GM19397 (cell line): ENCODE data around the gene DSCAM.
"Not testable (repeated sequence)": the region's sequence is repeated elsewhere in the genome, so short reads cannot be mapped to it uniquely, and the experiment has no call there.

ENCODE experiments used
- ATAC-seq: cut with Tn5 transposase; IDR thresholded peaks from one replicate; pipeline ENCODE4 v1.9.1; 2021; ENCODE audit warnings: mild to moderate bottlenecking, moderate library complexity; ENCODE audit not compliant: unreplicated experiment

Gene DSCAM

DNA sequence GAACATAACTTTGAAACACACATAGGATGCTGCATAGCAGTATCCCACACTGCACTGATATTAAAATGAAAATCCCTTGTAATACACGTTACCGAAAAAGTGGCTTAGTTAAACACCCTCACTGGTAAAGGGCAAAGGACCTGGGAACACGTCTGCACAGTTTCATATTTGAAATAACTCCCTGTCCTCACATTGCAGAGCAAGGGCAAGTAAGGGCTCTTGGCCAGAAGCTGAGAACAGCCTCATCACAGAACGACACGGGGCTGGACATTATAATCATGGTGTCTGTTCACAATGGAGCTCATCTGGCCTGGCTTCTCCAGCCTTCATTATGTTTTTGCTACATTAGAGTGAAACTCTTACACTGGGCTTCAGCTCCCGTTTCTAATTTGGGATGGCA is 772.8 kb downstream of the DSCAM start:
- ATAC-seq, result no peak

DNA sequence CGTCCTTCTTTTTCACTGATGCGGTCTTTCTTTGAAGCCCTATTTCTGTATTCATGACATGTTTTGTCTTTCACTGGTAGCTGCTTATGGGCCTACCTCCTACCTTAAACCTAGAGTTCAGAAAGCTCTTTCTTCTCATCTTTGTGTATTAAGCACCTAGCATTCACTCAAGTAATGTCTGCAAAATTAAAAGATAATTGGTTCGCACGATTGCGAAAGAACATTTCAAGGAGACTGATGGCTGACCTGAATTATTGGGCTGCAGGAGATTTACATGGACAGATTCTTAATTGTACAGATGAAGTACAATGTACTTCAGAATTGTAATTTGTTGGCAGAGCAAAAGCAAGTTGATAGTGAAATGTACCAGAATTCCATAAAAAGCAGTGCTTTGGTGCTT is 773.3 kb downstream of the DSCAM start:
- no peak for ATAC-seq

DNA sequence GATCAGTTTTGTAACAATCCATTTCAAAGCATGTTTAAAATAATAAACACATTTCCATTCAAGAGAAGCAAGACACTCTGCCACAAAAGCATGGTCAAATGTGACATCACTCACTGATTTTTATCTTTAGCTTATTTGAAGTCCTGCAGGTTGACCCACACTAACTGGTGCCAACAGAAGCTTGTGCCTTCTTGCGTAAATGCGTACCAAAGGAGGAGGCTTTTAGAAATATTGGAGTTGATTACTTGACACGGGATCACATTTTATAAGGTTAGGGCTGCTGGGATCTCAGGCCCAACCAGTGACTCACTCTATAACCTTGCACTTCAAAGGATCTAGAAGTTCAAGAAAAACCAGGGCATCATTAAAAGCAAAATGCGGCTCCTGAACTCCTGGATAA is 776.1 kb downstream of the DSCAM start:
- no peak for ATAC-seq

DNA sequence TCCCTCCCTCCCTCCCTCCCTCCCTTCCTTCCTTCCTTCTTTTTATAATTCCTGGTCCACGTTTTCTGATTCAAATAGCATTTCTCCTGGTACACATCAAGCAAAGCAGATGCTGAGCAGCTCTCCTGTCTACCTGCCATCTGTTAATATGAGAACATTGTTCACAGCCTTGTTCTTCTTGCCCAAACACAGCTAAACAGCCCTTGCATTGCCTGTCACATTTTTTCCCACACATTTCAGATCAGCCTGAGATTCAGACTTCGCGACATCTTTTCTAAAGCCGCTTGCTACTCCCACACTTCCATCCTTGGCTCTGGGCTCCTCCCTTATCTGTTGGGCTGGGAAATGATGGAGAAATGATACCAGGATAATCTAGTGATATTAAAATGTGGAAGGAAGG is 779.2 kb downstream of the DSCAM start:
- ATAC-seq, result no peak

DNA sequence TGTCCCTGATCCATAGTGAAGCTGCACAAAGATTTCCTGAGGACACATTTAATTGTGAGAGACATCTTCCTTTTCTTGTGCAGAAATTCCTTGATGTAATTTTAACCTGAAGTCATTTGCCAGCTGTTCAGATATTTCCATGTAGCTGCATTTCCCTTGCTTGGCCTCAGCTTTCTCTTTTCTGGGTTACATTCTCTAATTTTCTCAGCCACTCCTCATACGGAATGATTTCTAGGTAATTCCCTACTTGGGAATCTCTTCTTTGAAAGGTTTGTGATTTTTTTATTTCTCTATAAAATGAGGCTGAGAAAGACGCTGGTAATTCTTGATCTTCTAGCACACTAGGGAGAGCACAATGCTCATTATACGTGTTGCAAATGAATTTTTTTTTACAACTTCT is 780.7 kb downstream of the DSCAM start:
- ATAC-seq, result no peak

DNA sequence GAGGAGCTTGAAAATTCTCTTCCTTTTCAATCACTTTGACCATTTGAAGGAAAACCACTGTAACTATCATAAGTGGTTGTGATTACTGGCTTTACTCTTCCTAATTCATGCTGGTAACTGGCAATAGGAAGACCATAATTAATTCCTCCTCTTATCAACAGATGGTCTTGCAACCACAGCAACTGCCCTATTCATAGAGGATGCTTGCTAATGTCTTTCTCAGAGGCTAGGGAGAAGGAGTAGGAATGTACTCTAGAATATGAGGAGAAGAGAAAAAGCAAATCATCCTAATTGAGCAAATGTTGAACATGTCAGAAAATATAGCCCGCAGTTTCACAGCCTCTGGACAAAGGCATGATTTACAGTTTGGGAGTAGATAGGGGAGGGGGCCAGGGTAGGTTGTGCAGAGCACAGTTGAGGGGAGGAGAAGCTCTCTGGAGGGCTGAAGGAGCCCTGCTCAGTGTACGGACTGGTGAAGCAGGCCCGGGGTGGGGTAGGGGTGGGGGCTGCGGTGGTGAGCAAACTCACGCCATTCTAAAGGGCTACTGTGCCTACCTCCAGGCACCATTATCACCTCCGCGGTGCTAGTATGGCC is 786.8 kb downstream of the DSCAM start:
- no peak for ATAC-seq

DNA sequence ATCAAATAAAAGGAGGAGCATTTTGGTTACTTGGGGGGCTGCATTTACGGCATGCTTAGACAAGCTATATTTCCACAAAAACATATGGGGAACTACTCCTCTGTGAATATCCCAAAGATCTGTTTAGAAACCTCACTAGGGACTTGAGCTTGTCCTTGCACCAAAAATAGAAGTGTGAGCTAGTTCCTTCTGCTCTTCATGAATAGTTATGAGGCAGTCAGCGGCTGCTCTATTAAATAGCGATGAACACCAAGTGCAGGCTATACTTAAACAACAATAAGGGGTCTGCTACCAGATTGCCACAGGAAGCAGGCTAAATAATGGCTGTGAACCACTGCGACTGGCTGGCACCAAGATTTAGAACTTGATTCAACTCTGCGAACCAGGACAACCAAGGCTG is 789.6 kb downstream of the DSCAM start:
- no peak for ATAC-seq

DNA sequence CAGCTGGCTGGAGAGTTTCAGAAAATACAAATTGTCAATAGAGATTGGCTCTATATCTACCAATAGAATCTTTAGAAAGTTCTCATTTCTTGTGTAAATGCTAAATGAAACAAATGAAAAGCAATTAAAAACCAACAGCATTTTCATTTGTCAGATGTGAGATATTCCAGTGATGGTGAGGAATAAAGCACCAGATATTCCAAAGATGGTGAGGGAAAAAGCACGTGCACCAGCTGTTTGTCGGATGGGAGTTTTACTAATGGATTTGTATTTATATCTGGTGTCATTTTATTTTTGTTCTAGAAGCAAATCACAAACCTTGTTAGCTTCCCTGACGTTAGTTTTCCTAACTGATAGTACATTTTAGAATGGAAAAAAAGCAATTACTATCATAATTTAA is 790.9 kb downstream of the DSCAM start:
- no peak for ATAC-seq

DNA sequence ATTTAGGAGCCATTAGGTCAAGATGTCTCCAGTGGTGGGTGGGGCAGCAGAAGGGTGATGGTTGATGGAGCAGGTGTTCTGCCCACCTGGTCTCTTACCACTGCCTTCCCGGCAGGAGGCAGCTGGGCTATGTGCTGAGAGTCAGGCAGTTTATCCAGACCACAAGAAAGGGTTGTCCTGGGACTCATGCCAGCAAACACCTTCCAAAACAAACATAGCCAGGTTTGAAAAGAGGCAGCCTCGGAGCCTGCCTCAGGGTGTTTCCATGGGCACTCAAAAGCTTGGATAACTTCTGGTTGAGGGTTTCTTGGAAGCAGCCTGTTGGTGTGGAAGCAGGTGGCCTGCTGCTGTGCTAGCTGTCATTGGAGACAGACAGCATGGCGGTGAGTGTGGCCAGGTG is 792.6 kb downstream of the DSCAM start:
- no peak for ATAC-seq

DNA sequence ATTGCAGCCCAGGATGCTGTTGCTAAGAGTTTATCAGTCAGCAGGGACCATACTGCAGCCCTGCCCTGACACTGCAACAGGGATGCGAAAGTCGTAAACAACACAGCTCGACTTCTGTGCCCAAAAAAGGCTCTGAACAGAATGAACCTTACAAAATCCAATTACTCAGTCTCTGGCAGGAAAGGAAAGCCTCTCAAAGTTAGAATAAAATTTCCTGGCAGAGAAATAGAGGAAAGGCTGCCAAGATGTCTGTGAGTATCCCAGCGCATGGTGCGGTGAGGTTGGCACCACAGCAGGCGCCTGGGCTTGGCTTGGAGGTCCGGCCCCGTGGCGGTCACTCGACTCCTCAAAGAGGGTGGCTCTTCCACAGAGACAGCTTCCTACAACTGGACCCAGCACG is 794.0 kb downstream of the DSCAM start:
- ATAC-seq, result no peak

DNA sequence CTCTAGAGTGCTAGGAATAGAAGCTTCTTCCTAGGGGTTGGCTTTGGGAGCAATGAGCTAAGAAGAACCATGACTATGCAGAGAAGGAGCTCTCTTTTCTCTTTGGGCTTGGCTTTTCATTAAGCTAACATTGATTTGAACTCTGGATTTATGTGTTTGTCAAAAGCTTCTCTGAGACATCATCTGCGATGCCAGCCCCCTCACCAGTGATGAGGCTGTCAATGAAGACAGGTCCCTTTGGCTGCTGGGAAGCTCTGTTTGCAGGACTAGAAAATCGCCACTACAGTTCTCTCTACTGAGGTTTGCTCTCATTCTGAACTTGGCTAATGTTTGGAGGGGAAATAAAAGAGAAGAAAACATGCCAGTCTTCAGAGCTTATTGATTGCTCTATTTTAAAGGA is 794.7 kb downstream of the DSCAM start:
- ATAC-seq, result no peak

DNA sequence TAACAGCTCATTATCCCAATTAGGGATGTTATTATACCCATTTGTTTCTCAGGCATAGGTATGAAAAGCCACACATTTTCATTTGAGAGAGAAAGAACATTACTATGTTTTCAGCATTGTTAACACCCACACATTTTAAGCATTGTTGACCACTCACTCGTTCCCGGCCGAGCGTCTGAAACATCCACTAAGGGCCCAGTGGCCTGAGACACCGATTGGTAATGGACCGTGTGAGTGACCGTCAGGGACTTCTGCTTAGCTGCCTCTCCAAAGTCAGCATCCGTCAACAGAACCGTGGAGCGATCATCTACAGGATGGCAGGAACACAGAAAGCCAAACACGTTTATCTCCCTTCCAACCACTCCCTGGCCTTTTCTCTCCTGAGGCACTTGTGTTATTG is 795.2 kb downstream of the DSCAM start:
- no peak for ATAC-seq

DNA sequence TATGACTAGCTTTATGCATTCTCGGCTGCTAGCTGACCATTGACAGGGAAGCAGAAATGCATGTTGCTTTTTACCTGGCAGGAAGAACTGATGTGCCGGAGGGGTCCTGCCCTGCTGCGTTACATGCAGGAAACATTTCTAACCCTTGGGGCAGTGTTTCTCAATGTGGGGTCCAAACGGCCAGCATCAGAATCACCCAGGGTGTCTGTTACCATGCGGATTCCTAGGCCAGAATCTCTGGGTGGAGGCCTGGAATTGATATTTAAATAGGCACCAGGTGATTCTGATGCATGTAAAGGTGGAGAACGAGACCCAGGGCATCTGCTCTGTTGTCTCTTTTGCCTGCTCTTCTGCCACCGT is 797.0 kb downstream of the DSCAM start:
- ATAC-seq, result no peak

DNA sequence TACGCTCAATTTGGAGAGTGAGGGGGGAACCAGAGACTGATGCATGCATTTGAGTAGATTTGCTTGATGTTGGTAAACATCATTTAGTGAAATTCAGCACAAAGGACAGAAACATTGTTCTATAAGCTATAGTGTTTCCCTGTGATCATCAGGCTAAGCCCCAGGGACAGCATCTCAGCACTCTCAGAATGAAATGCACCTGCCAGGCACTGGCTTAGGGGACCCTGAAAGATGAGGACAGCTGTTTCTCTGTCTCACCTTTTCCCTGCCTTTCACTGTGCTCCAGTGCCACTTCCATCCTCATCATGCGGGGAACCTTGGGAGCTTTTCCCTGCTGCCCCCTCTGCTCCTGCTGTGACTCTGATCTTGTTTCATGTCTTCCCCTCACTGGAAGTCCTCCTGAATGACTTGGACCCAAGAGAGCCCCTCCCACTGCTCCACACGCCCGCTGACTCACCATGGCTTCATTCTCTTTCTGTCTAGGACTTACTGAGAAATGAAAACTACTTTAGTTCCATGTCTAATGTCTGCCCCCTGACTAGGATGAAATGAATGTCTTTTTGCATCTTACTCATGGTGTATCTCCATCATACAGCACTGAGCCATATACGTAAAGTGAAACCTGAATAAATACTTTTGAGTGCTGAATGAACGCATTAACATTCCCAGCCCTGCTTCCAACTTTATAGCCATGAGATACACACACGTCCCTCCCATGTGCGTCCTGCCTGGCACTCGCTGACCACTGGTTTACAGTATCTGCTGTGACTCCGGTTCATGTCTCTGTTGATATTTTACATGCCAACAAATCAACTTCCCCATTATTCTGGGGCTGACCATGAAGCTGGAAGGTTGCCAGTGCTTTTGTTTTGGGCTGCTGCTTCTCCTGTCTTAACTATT is 797.7 kb downstream of the DSCAM start:
- ATAC-seq, result no peak

DNA sequence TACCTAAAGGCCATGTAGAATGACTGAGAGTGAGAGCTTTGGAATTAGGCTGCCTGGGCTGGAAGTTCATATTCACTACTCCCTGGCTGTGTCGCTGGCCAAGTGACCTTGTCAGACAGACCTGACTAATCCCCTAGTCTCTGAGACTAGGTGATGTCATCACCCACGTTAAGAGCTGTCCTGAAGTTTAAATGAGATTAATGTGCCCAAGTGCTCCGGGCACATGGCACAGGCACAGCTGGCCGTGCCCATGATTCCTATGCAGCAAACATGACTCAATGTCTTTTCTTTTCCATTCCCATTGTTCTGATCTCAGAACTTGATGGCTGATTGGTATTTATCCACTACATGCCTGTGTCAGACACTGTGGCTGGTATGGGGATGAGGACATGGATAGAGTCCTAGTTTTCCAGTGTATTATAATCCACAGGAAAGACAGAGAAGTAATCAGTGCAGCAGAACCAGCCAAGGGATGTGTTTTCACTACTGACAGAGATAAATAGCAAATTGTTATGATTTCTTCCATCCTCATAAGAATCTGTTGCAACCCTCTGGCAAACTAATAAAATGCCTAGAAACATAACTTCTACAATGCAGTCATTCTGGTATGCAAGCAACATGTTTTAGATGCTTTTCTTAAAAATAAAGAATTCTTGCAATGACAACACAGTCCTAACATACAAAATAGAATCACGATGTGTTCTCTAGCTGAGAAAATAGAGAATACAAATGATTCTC is 798.8 kb downstream of the DSCAM start:
- ATAC-seq, result no peak

DNA sequence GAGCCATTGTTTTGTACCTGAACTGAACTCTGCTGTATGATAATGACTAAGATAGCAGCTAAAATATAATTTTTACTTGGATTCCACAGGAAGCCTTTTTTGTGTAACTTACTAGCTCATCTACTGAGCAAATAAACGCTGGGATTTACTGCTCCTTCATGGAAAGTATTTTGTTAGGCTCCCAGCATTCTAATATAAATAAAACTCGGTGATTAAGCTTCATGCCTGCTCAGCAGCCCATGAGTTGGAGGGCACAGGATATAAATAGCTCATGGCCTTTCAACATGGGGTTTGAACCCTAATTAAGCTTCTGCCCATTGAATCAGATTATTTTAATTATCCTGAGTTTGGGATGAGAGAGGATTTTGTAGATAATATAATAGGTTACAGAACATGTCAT is 799.7 kb downstream of the DSCAM start:
- ATAC-seq, result no peak

DNA sequence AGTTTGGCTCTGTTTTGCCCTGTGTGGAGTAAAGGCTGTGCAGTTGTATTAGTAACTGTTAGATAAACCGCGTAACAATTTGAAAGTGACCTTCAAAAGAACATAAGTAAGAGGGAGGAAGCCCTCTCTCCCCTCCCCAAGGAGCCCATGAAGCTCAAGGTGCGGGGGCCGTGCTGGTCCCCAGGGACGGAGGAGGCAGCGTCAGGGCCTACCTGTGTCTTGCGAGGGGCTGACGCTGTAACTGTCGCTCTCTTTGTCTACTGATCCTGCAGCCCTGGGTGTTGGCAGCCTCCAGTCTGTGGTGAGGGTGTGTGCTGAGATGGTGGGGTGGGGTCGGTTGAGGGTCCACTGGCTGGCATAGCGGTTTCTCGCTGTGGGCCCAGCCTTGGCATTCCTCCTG is 803.1 kb downstream of the DSCAM start:
- no peak for ATAC-seq

DNA sequence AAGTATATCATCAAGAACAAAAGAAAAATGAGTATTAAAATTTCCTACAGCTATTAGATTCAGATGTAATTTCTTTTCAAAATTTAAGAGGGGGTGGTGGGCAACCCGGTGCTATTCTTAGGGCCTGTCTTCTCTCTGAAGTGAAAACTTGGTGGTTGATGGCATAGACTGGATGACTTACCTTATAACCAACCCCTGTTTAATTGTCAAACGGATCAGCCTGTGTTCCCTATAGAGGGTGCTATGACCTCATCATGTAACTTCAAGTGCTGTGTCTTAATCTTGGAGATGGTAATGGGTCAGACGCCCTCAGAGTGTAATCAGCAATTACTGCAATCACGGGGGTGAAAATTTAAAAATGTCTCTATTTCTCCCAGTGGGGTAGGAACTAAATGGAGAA is 803.5 kb downstream of the DSCAM start:
- ATAC-seq, result no peak

DNA sequence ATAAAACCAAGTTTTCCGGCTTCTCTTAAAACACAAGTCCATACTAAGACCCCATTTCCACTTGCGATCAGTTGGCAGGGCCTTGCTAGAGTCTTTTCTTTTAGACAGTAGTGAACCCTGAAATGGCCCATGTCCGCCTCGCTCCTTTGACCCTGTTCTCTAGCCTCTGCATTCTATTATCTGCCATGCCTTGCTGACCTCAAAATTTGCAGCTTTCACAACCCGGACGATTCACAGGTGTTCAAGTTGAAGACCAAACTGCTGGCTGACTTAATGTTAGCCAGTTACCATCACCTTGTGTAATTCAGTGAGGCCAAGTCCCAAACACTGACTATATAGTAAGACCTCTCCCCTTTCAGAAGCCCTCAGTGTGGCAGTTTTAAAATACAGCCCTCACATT is 805.5 kb downstream of the DSCAM start:
- no peak for ATAC-seq

DNA sequence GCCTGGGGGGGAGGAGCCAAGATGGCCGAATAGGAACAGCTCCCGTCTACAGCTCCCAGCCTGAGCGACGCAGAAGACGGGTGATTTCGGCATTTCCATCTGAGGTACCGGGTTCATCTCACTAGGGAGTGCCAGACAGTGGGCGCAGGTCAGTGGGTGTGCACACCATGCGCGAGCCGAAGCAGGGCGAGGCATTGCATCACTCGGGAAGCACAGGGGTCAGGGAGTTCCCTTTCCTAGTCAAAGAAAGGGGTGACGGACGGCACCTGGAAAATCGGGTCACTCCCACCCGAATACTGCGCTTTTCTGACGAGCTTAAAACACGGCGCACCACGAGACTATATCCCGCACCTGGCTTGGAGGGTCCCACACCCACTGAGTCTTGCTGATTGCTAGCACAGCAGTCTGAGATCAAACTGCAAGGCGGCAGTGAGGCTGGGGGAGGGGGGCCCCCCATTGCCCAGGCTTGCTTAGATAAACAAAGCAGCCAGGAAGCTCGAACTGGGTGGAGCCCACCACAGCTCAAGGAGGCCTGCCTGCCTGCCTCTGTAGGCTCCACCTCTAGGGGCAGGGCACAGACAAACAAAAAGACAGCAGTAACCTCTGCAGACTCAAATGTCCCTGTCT is 813.7 kb downstream of the DSCAM start:
- ATAC-seq, result not testable (repeated sequence)

DNA sequence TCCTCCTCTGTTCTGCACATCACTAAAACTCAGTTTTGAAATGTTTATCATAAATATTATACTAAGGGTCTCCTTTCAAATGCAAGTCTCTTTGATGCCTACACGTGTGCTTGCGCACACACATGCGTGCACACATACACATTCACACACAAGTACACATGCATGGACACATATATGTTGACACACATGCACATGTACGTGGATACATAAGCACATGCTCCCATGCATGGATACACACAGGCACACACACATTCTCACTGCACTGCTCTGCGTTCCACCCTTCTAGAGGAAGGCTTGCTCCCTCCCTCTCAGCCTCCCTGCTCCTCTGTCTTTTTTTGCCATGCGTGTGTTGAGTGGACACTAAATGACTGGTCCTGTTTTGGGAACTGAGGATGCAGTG is 817.1 kb downstream of the DSCAM start:
- no peak for ATAC-seq

DNA sequence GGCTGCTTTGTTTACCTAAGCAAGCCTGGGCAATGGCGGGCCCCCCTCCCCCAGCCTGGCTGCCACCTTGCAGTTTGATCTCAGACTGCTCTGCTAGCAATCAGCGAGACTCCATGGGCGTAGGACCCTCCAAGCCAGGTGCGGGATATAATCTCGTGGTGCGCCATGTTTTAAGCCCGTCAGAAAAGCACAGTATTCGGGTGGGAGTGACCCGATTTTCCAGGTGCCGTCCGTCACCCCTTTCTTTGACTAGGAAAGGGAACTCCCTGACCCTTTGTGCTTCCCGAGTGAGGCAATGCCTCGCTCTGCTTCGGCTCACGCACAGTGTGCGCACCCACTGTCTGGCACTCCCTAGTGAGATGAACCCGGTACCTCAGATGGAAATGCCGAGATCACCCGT is 818.6 kb downstream of the DSCAM start:
- ATAC-seq, result not testable (repeated sequence)
